GM12878 (cell line): ENCODE measurements around the gene MXI1. TPM values are rescaled to one million over a fixed set of nuclear protein-coding genes. Genes with fewer than 3 reads are reported as not detected.

Experiments used
- ATAC-seq: fragments of 200-7000 bp; cut with Tn5 transposase; 3 replicates; pipeline ENCODE4 v1.9.1; 2020; ENCODE audit warnings: mild to moderate bottlenecking, moderate library complexity
- BruUV-seq: library from RNA; stranded (reverse); fragments of 400-500 nt; replicated peaks from 2 replicates; lab custom pipeline; 2021; lab: Mats Ljungman, UMichigan
- CTCF ChIA-PET: fragments of 300-600 bp; sonication (Branson Sonifier 250); formaldehyde crosslinking; extraction: SDS; loops from one replicate; lab custom pipeline; 2021; ENCODE audit warnings: inconsistent platforms; lab: Yijun Ruan, JAX
- POLR2A ChIA-PET: fragments of 350-600 bp; formaldehyde crosslinking; extraction: SDS; loops from one replicate; lab custom pipeline; 2021; ENCODE audit warnings: inconsistent platforms; lab: Charles Lee
- RAD21 ChIA-PET: fragments of 300-600 bp; sonication (Branson Sonifier 250); formaldehyde crosslinking; loops from one replicate; lab custom pipeline; 2023; ENCODE audit warnings: antibody characterized with exemption; ENCODE audit not compliant: unreplicated experiment; lab: Charles Lee
- SMC1A ChIA-PET: fragments of 300-600 bp; sonication (Branson Sonifier 250); formaldehyde crosslinking; loops from one replicate; lab custom pipeline; 2023; ENCODE audit not compliant: unreplicated experiment, uncharacterized antibody; lab: Charles Lee
- DNase-seq: peaks from one replicate; pipeline ENCODE4 v3.0.0-alpha.2; 2011; ENCODE audit warnings: low read depth, low spot score
- FAIRE-seq: peaks from 3 replicates; lab custom pipeline; 2011; peaks lifted over from hg19 to GRCh38; lab: Jason Lieb, UNC
- H2AFZ ChIP-seq: 2 replicates; pipeline ENCODE4 v1.6.0; 2011; ENCODE audit warnings: low read depth, low read length, control low read depth; ENCODE audit not compliant: control insufficient read depth
- H3K27ac ChIP-seq: 2 replicates; pipeline ENCODE4 v1.5.1; 2011; ENCODE audit warnings: control low read depth; ENCODE audit not compliant: control insufficient read depth, insufficient read depth
- H3K27me3 ChIP-seq, 2 experiments: replicated peaks in 1 of 2; 2 replicates each; pipeline versions ENCODE4 v1.6.0 to v1.6.1; 2011; ENCODE audit warnings: low read length in 1 of 2; ENCODE audit not compliant: control insufficient read depth in 2 of 2, insufficient read depth in 2 of 2
- H3K36me3 ChIP-seq, 2 experiments: 2 replicates each; pipeline ENCODE4 v1.5.1; 2011; ENCODE audit warnings: low read length in 1 of 2; ENCODE audit not compliant: control insufficient read depth in 2 of 2, insufficient read depth in 2 of 2
- H3K4me1 ChIP-seq: 2 replicates; pipeline ENCODE4 v1.6.1; 2011; ENCODE audit warnings: mild to moderate bottlenecking, low read length, moderate library complexity, mixed read lengths; ENCODE audit not compliant: control insufficient read depth, insufficient read depth
- H3K4me2 ChIP-seq: 2 replicates; pipeline ENCODE4 v1.6.0; 2011; ENCODE audit warnings: control low read depth; ENCODE audit not compliant: control insufficient read depth, insufficient read depth
- H3K4me3 ChIP-seq: fragments of 200-600 bp; sonication (generic); 2 replicates; pipeline ENCODE4 v1.5.1; 2016
- H3K79me2 ChIP-seq: 2 replicates; pipeline ENCODE4 v1.6.0; 2011; ENCODE audit warnings: low read length; ENCODE audit not compliant: control insufficient read depth, insufficient read depth
- H3K9ac ChIP-seq: 2 replicates; pipeline ENCODE4 v1.8.0; 2011; ENCODE audit warnings: low read length, control low read depth, mixed read lengths; ENCODE audit not compliant: control insufficient read depth, insufficient read depth
- H3K9me3 ChIP-seq: replicated peaks from 3 replicates; pipeline ENCODE4 v1.5.1; 2011; ENCODE audit warnings: mild to moderate bottlenecking, low read length; ENCODE audit not compliant: control insufficient read depth, insufficient read depth
- H4K20me1 ChIP-seq: 2 replicates; pipeline ENCODE4 v1.6.0; 2011; ENCODE audit not compliant: control insufficient read depth, insufficient read depth
- BACH1 ChIP-seq: fragments of 450-650 bp; IDR thresholded peaks from 2 replicates; pipeline ENCODE4 v1.6.1; 2017; ENCODE audit warnings: mild to moderate bottlenecking, borderline replicate concordance
- CBX5 ChIP-seq: sonication (generic); IDR thresholded peaks from 2 replicates; pipeline ENCODE4 v1.6.1; 2016; ENCODE audit warnings: low read depth, moderate library complexity, mild to moderate bottlenecking, inconsistent platforms
- CTCF ChIP-seq, 3 experiments: IDR thresholded peaks in 2 of 3; conservative IDR thresholded peaks in 1 of 3; 2 replicates each; pipeline ENCODE4 v1.5.1; 2011; ENCODE audit warnings: low read depth in 3 of 3, low read length in 3 of 3, mild to moderate bottlenecking in 3 of 3, control low read depth in 2 of 3, moderate library complexity in 2 of 3, inconsistent platforms in 1 of 3, mixed read lengths in 1 of 3; ENCODE audit not compliant: control insufficient read depth in 2 of 3, insufficient read depth in 1 of 3; ENCODE audit errors: extremely low read depth in 1 of 3
- ETV6 ChIP-seq, 2 experiments: fragments of 450-650 bp in 1 of 2; IDR thresholded peaks in 1 of 2; conservative IDR thresholded peaks in 1 of 2; 2 replicates each; pipeline ENCODE4 v1.6.1; 2014; ENCODE audit warnings: antibody characterized with exemption in 1 of 2, borderline replicate concordance in 1 of 2, low read depth in 1 of 2, mild to moderate bottlenecking in 1 of 2, moderate library complexity in 1 of 2
- FOXM1 ChIP-seq: IDR thresholded peaks from 2 replicates; pipeline ENCODE4 v1.6.1; 2012; ENCODE audit warnings: low read depth, mild to moderate bottlenecking, inconsistent platforms, low read length, moderate library complexity
- HDGF ChIP-seq: fragments of 450-650 bp; IDR thresholded peaks from 2 replicates; pipeline ENCODE4 v1.6.1; 2016; ENCODE audit warnings: antibody characterized with exemption
- IKZF2 ChIP-seq, 2 experiments: fragments of 450-650 bp; IDR thresholded peaks; 2 replicates each; pipeline ENCODE4 v1.6.1; 2017; ENCODE audit warnings: mild to moderate bottlenecking in 2 of 2, moderate library complexity in 2 of 2
- KLF5 ChIP-seq: fragments of 450-650 bp; IDR thresholded peaks from 2 replicates; pipeline ENCODE4 v1.6.1; 2014; ENCODE audit warnings: mild to moderate bottlenecking; ENCODE audit not compliant: partially characterized antibody
- NRF1 ChIP-seq: conservative IDR thresholded peaks from 2 replicates; pipeline ENCODE4 v1.6.1; 2011; ENCODE audit warnings: mild to moderate bottlenecking, low read depth, low read length, improper control_type of control experiment
- PML ChIP-seq: IDR thresholded peaks from 2 replicates; pipeline ENCODE4 v1.6.1; 2012; ENCODE audit warnings: low read length, inconsistent platforms
- PRDM15 ChIP-seq: fragments of 450-650 bp; formaldehyde crosslinking; IDR thresholded peaks from 2 replicates; pipeline ENCODE4 v1.4.0; 2020; ENCODE audit warnings: mild to moderate bottlenecking, moderate library complexity
- RBBP5 ChIP-seq: fragments of 200-600 bp; sonication (generic); conservative IDR thresholded peaks from 2 replicates; pipeline ENCODE4 v1.6.1; 2016
- RELB ChIP-seq: fragments of 450-650 bp; IDR thresholded peaks from 2 replicates; pipeline ENCODE4 v1.6.1; 2017; ENCODE audit warnings: low read depth, mild to moderate bottlenecking, moderate library complexity
- RFX5 ChIP-seq: IDR thresholded peaks from 2 replicates; pipeline ENCODE4 v1.6.1; 2011; ENCODE audit warnings: low read depth, low read length, improper control_type of control experiment
- STAT1 ChIP-seq: fragments of 450-650 bp; conservative IDR thresholded peaks from 2 replicates; pipeline ENCODE4 v1.6.1; 2014; ENCODE audit warnings: antibody characterized with exemption, mild to moderate bottlenecking
- STAT3 ChIP-seq: IDR thresholded peaks from 2 replicates; pipeline ENCODE4 v1.6.1; 2011; ENCODE audit warnings: low read depth, low read length, improper control_type of control experiment
- TCF3 ChIP-seq: IDR thresholded peaks from 2 replicates; pipeline ENCODE4 v1.6.1; 2012; ENCODE audit warnings: low read depth, mild to moderate bottlenecking, low read length, borderline replicate concordance; ENCODE audit not compliant: insufficient read depth
- ZSCAN29 ChIP-seq: fragments of 450-650 bp; IDR thresholded peaks from 2 replicates; pipeline ENCODE4 v1.6.1; 2017; ENCODE audit warnings: mild to moderate bottlenecking, moderate library complexity
- WGBS: methylation state at CpG from one replicate; pipeline ENCODE4 v1.1.6; 2016; ENCODE audit warnings: low lambda C conversion rate; ENCODE audit not compliant: insufficient replicate concordance, insufficient coverage; ENCODE audit errors: missing lambda C conversion rate; 5-methylcytosine and 5-hydroxymethylcytosine counted together
- in situ Hi-C: fragments of 300-500 bp; cut with MboI; formaldehyde crosslinking; loops from 9 replicates; pipeline ENCODE4 v1.14.3; 2018; ENCODE audit warnings: mixed read lengths
- intact Hi-C: fragments of 100-400 bp; cut with micrococcal nuclease; formaldehyde crosslinking; loops from one replicate; pipeline ENCODE4 v1.14.2; 2022; ENCODE audit not compliant: unreplicated experiment
- polyA plus RNA-seq, 11 experiments: library from polyadenylated mRNA; depleted of rRNA in 4 of 11; unstranded in 6 of 11; stranded (reverse) in 5 of 11; fragments of >200 nt; fragmentation: Nextera tagmentation in 4 of 11; fragmentation: Illumina TruSeq in 1 of 11; extraction: Ambion mirVana in 4 of 11; extraction: Trizol in 1 of 11; gene quantifications; 1 replicate in 1 of 11; 2 replicates in 10 of 11; pipeline versions ENCODE4 v1.2.1 to v1.2.3, GENCODE V29; 2011 to 2016; ENCODE audit warnings: inconsistent platforms in 2 of 11, missing spikeins in 2 of 11, low read depth in 1 of 11
- total RNA-seq, 4 experiments: library from RNA; depleted of rRNA in 3 of 4; stranded (reverse); fragments of >200 nt in 3 of 4; fragmentation: Illumina TruSeq in 1 of 4; extraction: Trizol in 1 of 4; gene quantifications; 2 replicates each; pipeline versions ENCODE4 v1.2.1 to v1.2.3, GENCODE V29; 2013 to 2021

Gene MXI1
- total and polyA plus RNA-seq, 10 of the 15 experiments (the other 5 are each of a cell fraction or from before 2014, with no cell fraction given): 0.23 to 8.0 (median 0.41) TPM

GRCh38 chr10:110274647-110275046, 67.2 kb downstream of the MXI1 start:
- SMC1A ChIA-PET: interaction anchor here (0.6 to 3.5 kb wide), 12 partner anchors 9 to 233 kb away, joined by 3 to 18 read pairs (median 4); no protein-coding TSS in a partner anchor
- POLR2A ChIA-PET: interaction anchor here (0.6 to 0.8 kb wide), 4 partner anchors 30 to 404 kb away, joined by 3 to 6 read pairs (median 3); partner anchors contain the start of gene SMNDC1
- RAD21 ChIA-PET: interaction anchor here (1.5 kb wide), 1 partner anchor 136 kb away, joined by 6 read pairs; no protein-coding TSS in a partner anchor
- Histone ChIP-seq H2AFZ (no peak overlapping the region), H3K9ac (no peak overlapping the region), H3K4me2 (no peak overlapping the region), H3K36me3 (no peaks in the 10 kb centered on the region), H3K9me3 (no peaks in the 10 kb centered on the region), H3K27me3 (no peaks in the 10 kb centered on the region; a peak in 1 of 4 replicates), H3K27ac (no peak overlapping the region), H4K20me1 (no peaks in the 10 kb centered on the region), H3K79me2 (no peaks in the 10 kb centered on the region), H3K4me3 (no peak overlapping the region), H3K4me1 (peaks cover 7% of the 10 kb centered on the region)
- intact Hi-C loops (loop anchor here (5.0 to 10.0 kb wide), 2 partner anchors 32 to 320 kb away; no protein-coding TSS in a partner anchor), in situ Hi-C loops (no loop called here)
- CTCF ChIA-PET: interaction anchor here (0.9 to 2.0 kb wide), 7 partner anchors 10 to 139 kb away, joined by 3 to 22 read pairs (median 3); no protein-coding TSS in a partner anchor
- no peak for ATAC-seq
- BruUV-seq: no TSS peak
- no peak for FAIRE-seq
- WGBS: 82% methylated on average over 6 of the region's 6 CpGs
- DNase-seq: no peak
- no peak for TF ChIP-seq ZSCAN29
- TF ChIP-seq FOXM1: no peak
- TF ChIP-seq NRF1: no peak
- TF ChIP-seq STAT3: no peak
- no peak for TF ChIP-seq STAT1
- no peak for TF ChIP-seq IKZF2 (IDR thresholded peaks at IDR 0.05)
- TF ChIP-seq HDGF: no peak
- no peak for TF ChIP-seq CTCF (IDR thresholded peaks at IDR 0.05 in 2 of 3, conservative IDR thresholded peaks at IDR 0.05 in 1 of 3; ENCODE audit: control insufficient read depth in 2 of 3, extremely low read depth in 1 of 3, insufficient read depth in 1 of 3, low read depth in 3 of 3, low read length in 3 of 3)
- no peak for TF ChIP-seq RBBP5
- TF ChIP-seq TCF3: no peak
- TF ChIP-seq RFX5: no peak
- TF ChIP-seq PML: no peak
- no peak for TF ChIP-seq BACH1
- no peak for TF ChIP-seq PRDM15 (CRISPR knock-in tag)
- no peak for TF ChIP-seq KLF5
- no peak for TF ChIP-seq ETV6 (conservative IDR thresholded peaks at IDR 0.05 in 1 of 2, IDR thresholded peaks at IDR 0.05 in 1 of 2; ENCODE audit: borderline replicate concordance in 1 of 2, low read depth in 1 of 2)
- TF ChIP-seq CBX5: no peak
- TF ChIP-seq RELB: no peak
